SIG-M5 treated with dmso at 0.1 percent for 504 hours (cell line): Measurements from ENCODE around the gene SUCLG1.
"Not testable (repeated sequence)": the region's sequence is repeated elsewhere in the genome, so short reads cannot be mapped to it uniquely, and the experiment has no call there.

Source experiments
- DNase-seq: peaks from one replicate; lab custom pipeline; 2025; ENCODE audit not compliant: unreplicated experiment; lab: John Stamatoyannopoulos, UW

SUCLG1 gene

DNA sequence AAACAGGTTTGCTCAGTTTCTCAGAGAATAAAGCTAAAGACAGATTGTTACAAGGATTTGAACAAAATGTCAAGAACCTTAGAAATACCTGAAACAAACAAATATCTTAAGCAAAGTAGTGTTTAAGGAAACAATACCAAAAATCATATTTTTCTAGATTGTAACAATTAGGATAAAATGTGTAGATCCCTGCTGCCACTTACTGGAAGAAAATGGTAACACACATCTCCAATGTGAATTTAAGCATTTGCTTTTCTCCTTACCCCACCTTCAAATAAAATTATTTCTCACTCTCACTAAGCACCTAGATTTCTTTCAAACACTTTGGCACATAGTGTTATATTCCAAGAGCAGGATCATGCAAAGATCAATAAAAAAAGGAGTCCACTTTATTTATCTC, 34.9 kb downstream of the SUCLG1 start:
- no peak for DNase-seq

DNA sequence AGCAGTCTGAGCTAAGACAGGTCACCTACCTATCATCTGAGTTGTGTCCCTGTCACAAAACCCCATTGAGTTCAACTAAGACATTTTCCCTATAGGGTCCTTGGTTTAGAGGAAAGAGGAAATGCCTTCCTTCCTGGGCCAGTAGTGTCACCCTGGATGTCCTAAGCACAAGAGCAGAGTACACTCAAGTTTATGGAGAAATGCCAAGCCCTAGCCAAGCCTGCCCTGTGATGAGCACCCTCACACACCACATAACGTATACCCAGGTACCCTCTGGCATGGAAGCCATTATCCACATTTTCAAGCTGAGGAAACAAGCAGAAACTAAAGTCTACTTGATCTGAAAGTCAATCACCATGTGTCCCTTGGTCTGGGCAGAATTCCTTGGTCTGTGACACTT, 37.3 kb downstream of the SUCLG1 start:
- no peak for DNase-seq

DNA sequence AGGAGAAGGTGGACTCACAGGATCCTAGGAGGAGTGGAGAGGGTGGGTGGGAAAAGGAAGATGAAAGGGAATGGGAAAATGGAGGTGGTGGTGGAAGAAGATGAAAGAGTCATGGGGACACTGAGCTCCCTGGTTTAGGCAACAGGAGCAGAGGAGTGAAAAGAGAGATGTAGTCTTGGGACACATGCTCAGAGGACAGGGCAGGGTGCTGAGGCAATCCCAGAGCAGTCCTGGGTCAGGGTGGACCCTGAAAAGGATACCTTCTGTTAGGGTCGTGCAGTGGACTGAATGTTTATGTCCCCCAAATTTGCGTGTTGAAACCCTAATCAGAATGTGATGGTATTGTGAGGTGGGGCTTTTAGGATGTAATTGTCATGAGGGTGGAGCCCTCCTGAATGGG, 37.9 kb downstream of the SUCLG1 start:
- no peak for DNase-seq

DNA sequence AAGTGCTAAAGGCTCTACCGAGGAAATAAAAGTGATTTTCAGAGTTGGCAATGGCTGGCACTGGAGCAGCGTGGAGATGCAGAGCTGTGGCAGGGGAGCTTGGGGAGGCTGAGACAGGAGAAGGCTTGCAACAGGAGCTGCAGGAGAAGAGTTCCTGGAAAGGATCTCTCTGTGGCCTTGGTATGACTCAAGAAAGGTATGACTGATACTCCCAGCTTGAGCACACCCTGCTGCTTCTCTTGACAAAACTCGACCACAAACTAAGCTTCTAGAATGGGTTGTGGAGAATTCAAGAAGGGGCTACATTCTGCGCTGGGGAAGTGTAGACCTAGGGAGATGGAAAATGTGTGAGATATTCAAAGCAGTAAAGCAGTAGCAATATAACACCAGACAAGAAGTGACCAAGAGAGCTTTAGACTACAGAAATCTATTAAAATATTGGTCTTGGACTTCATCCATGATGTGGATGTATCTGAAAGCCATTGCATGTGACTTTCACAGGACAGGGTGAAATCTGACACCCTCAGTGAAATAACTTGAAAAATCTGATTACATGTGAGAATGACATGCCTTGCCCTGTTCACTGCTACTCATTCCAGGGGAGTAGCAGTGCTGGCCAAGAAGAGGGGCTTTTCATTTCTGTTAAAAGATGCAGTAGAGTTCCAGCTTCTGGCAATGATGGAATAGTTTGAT, 41.5 kb downstream of the SUCLG1 start:
- DNase-seq: no peak

DNA sequence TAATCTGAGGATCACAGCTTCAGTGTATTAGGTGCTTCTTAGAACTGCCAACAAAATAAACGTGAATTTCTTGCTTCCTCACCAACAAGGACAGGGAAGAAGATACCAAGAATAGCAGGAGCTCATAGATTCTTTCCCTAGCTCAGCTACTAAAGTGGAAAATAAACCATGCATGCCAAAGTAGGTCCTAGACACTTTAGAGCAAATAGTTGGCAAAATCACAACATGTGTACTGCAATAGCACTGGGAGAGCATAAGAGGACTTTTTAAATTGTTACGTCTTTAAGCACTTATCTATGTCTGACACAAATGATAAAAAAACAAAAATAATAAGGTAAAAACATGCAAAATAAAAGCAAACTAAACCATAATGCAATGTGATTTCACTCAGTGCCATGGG, 49.5 kb downstream of the SUCLG1 start:
- DNase-seq: no peak

DNA sequence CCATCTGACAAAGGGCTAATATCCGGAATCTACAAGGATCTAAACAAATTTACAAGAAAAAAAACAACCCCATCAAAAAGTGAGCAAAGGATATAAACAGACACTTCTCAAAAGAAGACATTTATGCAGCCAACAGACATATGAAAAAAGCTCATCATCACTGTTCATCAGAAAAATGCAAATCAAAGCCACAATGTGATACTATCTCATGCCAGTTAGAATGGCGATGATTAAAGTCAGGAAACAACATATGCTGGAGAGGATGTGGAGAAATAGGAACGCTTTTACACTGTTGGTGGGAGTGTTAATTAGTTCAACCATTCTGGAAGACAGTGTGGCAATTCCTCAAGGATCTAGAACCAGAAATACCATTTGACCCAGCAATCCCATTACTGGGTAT, 57.0 kb downstream of the SUCLG1 start:
- DNase-seq: not testable (repeated sequence)

DNA sequence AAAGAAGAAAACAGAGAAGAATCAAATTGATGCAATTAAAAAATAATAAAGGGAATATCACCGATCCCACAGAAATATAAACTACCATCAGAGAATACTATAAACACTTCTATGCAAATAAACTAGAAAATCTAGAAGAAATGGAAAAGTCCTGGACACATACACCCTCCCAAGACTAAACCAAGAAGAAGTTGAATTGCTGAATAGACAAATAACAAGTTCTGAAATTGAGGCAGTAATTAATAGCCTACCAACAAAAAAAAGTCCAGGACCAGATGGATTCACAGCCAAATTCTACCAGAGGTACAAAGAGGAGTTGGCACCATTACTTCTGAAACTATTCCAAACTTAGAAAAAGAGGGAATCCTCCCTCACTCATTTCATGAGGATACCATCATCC, 59.2 kb downstream of the SUCLG1 start:
- DNase-seq: not testable (repeated sequence)

DNA sequence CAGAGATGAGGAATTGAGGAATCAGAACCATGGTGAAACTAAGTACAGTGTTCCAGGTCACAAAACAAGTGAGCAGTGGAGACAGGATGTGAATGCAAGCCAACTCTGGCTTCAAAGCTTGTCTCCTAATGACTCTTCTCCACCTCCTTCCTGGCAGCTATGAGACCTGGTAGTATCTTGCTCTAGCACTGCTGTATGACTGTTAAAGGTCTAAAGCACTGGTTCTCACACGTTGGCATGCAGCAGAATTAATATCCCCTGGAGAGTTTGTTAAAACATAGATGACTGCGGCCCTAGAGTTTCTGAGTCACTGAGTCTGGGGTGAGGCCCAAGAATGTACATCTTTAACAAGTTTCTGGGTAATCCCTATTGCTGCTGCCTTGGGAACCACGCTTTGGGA, 63.3 kb downstream of the SUCLG1 start:
- DNase-seq: no peak

DNA sequence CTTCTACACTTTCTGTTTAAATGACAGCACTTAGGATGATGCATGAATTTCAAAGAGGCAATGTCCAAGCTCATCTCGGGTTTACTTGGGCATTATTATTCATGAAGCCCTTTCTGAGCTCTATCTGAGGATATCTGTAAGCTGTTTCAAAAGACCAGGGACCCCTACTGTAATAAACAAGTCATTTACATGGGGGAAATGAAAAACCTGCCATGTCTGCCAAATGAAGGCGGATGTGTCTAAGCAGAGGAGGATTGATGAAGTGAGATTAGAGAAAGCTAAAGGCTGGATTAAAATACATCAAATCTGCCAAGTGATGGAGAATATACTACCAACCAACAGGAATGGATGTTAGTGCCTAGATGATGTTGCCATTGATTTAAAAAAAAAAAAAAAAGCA, 64.5 kb downstream of the SUCLG1 start:
- no peak for DNase-seq

DNA sequence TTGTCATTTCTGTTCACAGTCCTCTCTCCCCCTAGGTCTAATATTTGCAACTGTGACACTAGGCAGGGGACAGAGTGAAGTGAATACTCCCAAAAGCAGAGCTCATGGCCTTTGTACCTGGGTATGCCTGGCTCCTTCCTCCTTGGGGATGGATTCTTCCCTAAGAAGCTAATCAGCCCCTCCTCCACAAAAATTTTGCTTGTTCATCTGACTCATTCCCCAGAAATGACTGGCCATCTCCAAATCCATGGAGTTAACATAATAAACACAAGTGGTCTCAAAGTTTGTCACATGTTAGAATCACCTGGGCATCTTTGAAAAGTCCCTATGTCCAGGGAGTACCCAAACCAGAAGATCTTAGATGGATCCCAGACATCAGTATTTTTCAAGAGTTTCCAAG, 65.3 kb downstream of the SUCLG1 start:
- no peak for DNase-seq

DNA sequence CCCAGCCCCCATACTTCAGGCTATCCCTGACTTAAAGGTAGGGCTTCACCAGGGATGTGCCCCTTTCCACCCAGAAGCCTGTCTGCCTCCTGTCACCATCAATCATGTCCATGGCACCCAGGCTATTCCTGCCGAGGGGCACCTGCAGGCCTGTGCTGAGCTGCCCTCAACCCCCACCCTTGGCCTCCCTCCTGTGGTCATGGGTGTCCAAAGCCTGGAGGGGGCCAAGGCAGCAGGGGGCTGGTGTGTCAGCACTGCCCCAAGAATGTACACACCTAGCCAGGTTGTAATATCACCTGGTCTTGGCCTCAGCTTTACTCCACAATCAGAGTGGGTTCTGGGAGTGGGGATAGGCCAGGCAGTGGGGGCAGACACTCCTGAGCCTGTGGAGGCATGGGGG, 69.3 kb downstream of the SUCLG1 start:
- no peak for DNase-seq

DNA sequence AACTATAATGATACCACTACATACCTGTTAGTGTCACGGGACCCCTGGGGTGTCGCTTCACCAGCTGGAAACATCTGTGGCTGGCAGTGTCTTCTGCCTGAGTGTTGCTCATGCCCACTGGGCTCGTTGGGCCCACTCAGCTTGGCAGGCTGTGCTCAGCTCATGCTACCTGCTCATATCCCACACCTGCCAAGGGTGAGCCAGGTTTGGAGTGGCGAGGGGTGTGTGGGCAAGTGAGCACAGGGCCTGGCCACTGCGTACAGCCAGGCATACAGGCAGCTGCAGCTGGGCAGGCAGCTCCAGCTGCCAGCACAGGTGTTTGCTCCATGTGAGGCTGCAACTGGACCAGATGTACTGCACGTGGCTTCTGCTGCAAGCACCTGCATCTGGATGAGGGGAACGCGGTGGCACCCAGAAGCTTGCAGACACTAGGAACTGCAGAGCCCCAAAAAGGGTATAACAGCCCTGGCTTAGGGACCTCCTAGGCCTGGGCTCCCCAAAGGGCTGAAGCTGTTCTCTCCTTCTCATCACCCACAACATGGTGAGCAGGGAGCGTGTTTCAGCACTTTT, 70.1 kb downstream of the SUCLG1 start:
- DNase-seq: no peak

DNA sequence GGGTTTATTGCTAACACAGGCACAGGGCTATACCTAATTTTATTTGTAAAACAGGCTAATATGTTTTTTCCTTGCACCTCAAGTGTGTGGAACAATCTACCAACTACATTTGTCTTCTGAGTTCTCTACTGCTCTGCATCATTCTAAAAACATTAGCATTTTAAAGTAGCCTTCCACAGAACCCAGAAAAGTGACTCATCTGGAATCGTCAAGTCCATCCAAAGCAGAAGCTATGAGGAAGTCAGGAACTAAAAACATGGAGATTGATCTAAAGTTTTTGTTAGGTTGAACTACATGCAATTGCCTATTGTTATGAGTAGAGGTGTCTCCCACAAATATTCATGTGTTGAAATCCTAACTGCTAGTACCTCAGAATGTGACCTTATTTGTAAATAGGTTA, 70.9 kb downstream of the SUCLG1 start:
- DNase-seq: no peak

DNA sequence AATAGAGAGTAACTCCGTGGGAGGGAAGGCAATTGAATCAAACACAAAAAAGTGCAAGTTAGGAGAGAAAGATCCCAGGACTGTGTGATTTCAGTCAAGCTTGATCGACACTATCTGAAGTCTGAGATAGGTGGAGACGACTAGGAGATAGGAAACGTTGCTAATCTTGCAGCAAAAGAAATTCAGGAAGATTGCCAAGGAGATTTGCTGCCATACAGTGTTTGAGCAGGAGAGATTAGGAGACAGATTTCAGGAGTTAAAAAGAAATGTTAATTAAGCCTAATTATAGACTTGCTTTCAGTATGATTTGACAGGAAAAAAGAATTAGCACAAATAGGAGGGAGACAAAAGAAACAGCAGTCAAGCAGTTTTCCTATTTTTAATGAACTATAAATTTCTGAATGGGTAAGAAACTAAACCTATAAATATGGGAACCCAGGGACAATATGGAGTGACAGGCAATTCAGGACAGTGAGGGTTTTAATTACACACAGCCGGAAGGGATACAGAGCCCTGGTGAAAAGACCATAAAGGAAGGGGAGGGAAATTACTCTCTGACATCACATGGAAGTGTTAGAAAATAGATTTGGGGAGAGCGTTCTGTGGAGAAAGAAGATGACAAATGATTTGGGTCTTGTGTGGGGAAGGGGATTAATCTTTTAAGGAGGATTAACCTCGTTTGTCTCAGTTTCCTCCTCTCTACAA, 72.6 kb downstream of the SUCLG1 start:
- DNase-seq: no peak

DNA sequence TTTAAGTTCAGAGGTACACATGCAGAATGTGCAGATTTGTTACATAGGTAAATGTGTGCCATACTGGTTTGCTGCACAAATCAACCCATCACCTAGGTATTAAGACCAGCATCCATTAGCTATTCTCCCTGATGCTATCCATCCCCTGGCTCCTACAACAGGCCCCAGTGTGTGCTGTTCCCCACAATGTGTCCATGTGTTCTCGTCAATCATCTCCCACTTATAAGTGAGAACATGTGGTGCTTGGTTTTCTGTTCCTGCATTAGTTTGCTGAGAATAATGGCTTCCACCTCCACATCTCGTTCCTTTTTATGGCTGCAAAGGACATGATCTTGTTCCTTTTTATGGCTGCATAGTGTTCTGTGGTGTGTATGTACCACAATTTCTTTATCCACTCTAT, 75.8 kb downstream of the SUCLG1 start:
- no peak for DNase-seq

DNA sequence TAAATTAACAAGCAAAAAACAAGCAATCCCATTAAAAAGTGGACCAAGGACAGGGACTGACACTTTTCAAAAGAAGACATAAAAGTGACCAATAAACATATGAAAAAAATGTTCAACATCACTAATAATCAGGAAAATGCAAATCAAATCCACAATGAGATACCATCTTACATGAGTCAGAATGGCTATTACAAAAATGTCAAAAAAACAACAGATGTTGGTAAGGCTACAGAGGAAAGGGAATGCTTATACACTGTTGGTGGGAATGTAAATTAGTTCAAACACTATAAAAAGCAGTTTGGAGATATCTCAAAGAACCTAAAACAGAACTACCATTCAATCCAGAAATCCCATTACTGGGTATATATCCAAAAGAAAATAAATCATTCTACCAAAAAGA, 78.2 kb downstream of the SUCLG1 start:
- DNase-seq: no peak

DNA sequence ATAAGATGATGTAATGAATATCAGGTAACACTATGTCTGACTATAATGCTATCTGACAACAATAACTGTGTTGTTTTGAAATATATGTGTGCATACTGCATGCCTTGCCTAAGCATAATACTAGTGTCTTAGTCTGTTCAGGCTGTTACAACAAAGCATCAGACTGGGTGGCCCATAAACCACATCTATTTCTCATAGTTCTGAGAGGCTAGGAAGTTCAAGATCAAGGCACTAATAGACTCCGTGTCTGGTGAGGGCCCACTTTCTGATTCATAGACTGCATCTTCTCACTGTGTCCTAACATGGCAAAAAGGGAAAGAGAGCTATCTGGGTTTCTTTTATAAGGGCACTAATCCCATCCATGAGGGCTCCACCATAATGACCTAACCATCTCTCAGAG, 80.1 kb downstream of the SUCLG1 start:
- no peak for DNase-seq

DNA sequence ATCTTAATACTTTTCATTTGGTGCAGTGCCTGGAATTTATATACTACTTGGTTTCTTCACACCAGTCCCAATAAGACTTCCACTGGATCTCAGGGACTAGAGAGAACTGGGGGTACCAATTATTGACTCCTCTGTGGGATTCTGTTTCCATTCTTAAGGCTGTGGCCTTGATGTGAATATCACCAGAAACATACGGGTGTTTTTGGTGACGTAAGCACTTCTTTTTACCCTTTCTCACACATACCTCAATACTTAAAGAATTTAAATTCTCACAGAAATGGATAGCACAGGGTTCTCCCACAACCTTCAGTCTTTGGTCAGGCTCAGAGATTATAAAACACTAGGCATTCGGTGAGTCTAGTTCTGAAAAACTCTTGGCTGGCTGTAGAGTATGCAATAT, 84.1 kb downstream of the SUCLG1 start:
- DNase-seq: no peak

DNA sequence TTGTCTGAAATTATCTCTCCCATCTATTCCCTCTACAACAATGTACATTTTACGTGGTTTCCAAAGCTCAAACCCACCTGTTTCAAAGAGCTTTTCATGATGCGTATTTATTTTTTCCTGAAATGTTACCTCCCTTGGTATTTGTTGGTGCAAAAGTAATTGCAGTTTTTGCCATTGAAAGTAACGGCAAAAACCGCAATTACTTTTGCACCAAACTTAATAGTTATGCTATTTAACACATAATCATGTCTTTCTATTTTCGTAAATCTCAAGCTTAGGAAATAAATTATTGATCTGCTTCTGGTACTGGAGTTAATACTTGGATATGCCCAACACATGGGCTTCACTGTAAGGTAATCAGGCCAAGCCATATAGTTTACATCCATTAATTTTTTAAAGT, 85.2 kb downstream of the SUCLG1 start:
- DNase-seq: no peak
